Measurements from ENCODE around the gene TMEM184A. TPM values are rescaled to one million over a fixed set of nuclear protein-coding genes. Genes with fewer than 3 reads are reported as not detected.

TMEM184A gene
- total RNA-seq, 2 donors from 2014 or later = 35.8 to 54.3 TPM

DNA sequence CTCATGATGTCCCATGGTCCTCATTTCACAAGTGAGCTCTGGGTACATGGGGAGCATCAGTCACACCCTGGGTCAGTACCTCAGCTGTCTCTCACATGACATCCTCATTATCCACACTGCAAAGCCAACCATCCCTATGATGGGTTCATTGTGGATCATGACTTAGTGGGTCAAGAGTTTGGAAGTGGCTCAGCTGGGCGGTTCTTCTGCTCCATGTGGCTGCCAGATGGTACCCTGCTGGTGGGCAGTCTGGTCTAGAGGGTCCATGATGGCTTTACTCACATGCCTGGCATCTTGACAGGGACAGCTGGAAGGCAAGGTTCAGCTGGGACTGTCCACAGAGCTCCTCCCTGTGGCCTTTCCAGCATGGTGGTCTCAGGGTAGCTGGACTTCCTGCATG lies 33.0 kb upstream of the TMEM184A start:
- no peaks in the 10 kb centered on the region for H3K27me3 ChIP-seq
- DNase-seq = no peak
- H3K36me3 ChIP-seq = no peaks in the 10 kb centered on the region
- intact Hi-C loops (cut with DNase I) = loop anchor here (10.0 kb wide), 1 partner anchor 766 kb away; the partner anchor contains the start of gene EIF3B
- no peak overlapping the region for H3K9ac ChIP-seq (ENCODE audit: low read depth in 2 of 2, low read length in 2 of 2)
- H3K27ac ChIP-seq = no peak overlapping the region
- TF ChIP-seq, protein P1, sequence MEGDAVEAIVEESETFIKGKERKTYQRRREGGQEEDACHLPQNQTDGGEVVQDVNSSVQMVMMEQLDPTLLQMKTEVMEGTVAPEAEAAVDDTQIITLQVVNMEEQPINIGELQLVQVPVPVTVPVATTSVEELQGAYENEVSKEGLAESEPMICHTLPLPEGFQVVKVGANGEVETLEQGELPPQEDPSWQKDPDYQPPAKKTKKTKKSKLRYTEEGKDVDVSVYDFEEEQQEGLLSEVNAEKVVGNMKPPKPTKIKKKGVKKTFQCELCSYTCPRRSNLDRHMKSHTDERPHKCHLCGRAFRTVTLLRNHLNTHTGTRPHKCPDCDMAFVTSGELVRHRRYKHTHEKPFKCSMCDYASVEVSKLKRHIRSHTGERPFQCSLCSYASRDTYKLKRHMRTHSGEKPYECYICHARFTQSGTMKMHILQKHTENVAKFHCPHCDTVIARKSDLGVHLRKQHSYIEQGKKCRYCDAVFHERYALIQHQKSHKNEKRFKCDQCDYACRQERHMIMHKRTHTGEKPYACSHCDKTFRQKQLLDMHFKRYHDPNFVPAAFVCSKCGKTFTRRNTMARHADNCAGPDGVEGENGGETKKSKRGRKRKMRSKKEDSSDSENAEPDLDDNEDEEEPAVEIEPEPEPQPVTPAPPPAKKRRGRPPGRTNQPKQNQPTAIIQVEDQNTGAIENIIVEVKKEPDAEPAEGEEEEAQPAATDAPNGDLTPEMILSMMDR (IDR thresholded peaks at IDR 0.05) = no peak
- no peak overlapping the region for H3K4me3 ChIP-seq
- no peaks in the 10 kb centered on the region for H3K4me1 ChIP-seq
- H3K9me3 ChIP-seq = no peaks in the 10 kb centered on the region

DNA sequence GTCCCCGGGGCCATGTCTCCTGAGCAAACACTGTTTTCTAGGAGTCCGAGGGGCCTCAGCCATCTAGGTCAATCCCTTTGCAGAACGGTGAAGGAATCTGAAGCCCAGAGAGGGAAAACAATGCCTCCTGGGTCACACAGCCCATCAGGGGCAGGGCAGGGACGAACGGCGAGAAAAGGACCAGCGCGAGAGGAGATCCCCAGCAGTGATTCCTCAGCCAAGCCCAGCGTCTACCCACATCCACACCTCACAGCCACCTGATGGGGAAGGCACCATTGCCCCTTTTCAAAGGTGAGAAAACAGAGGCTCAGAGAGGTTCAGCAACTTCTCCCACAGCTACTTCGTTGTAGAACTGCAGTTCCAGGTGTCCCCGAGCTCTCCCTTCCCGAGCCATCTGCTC lies 31.7 kb upstream of the TMEM184A start:
- no peak overlapping the region for H3K9ac ChIP-seq (ENCODE audit: low read depth in 2 of 2, low read length in 2 of 2)
- no peak overlapping the region for H3K27ac ChIP-seq
- TF ChIP-seq, protein P1 (IDR thresholded peaks at IDR 0.05) = no peak
- intact Hi-C loops (cut with DNase I) = loop anchor here (10.0 kb wide), 1 partner anchor 767 kb away; the partner anchor contains the start of gene EIF3B
- no peak overlapping the region for H3K4me3 ChIP-seq
- H3K4me1 ChIP-seq = no peaks in the 10 kb centered on the region
- no peaks in the 10 kb centered on the region for H3K9me3 ChIP-seq
- no peaks in the 10 kb centered on the region for H3K36me3 ChIP-seq
- no peaks in the 10 kb centered on the region for H3K27me3 ChIP-seq
- DNase-seq = no peak

DNA sequence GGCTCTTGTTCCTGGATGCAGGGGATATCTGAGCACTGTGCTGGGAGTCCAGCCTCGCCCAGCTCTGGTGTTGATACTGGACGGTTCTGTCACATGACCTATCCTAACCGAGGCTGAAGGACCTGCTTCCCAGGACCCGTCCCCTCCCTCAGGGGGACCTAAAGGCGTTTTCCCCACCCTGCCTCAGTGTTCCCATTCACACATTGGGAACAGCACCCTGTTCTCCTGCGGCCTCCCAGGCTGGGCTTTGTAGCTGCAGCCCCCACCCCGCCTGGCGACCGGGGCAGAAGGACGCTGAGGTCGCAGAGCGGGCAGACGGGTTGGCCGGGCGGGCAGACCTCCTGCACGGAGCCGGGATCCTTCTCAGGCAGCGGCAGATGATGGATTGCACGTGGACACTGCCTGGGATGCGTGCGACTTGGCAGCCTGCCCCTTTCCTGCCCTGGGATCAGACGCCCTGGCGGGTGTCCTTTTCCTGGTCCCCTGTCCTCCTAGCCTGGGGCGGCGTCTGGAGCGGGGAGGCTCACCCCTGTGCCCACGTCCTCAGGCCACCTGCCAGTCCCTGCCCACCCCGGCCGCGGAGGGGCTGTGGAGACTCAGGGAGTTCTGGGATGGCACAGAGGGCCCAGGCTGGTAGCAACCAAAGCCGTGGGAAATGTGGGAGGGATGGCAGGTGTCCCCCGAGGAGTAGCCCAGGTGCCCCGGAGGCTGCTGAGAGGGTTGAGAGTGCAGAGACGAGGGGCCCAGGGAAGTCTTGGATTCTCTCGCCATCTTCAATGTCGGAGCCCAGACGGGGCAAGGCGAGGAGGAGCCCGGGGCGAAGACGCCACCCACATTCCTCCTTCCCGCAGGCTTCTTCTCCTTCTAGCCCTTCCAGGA lies 31.1 kb upstream of the TMEM184A start:
- Histone ChIP-seq H3K27me3 (no peaks in the 10 kb centered on the region), H3K4me1 (no peaks in the 10 kb centered on the region), H3K9ac (ENCODE audit: low read depth in 2 of 2, low read length in 2 of 2) (no peak overlapping the region), H3K4me3 (no peak overlapping the region), H3K9me3 (no peaks in the 10 kb centered on the region), H3K36me3 (no peaks in the 10 kb centered on the region), H3K27ac (no peak overlapping the region)
- TF ChIP-seq, protein P1 (IDR thresholded peaks at IDR 0.05) = no peak
- DNase-seq = no peak
- intact Hi-C loops (cut with DNase I) = loop anchor here (10.0 kb wide), 1 partner anchor 768 kb away; the partner anchor contains the start of gene EIF3B

DNA sequence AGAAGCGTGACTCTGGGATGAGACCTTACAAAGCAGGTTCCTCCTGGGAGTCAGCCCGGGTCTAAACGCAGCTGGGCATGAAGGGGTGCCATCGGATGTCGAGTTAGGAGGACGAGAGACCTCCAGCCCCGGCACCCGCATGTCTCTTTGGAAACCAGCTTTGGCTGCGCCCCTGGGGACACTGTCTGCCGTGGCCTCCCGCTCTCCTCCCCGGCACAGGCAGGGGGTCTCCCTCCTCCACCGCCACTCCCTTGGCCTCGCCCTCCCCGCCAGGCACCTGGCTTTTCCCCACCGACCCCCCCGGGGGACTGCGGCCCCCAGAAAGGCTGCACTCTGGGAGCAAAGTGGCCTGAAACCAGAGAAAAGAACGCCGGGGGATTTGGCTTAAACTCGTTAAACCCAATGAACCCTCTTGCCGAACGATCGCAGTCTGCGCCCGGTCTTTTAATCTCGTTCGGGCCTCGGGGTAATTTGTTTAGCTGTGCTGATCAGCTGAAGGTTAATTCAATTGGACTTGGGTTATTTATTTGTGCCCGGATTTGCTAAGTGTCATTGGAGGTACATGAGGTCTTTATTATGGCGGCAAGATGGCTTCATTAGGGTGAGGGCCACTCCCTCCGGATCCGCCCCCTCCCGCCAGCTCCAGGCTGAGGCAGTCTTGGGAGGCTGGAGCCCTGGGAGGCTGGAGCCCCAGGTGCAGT lies 30.3 kb upstream of the TMEM184A start:
- H3K27me3 ChIP-seq = no peaks in the 10 kb centered on the region
- intact Hi-C loops (cut with DNase I) = loop anchor here (10.0 kb wide), 1 partner anchor 769 kb away; the partner anchor contains the start of gene EIF3B
- DNase-seq = no peak

More for the DNA sequence above, 30.3 kb upstream of the TMEM184A start:
- Histone ChIP-seq H3K36me3 (no peaks in the 10 kb centered on the region), H3K4me3 (no peak overlapping the region), H3K4me1 (no peaks in the 10 kb centered on the region), H3K9ac (ENCODE audit: low read depth in 2 of 2, low read length in 2 of 2) (no peak overlapping the region), H3K27ac (no peak overlapping the region), H3K9me3 (no peaks in the 10 kb centered on the region)
- TF ChIP-seq, protein P1 (IDR thresholded peaks at IDR 0.05) = no peak

All from colonic mucosa (tissue), 4 donors.